ENCODE measurements around the gene GMDS. TPM values are rescaled to one million over a fixed set of nuclear protein-coding genes. Genes with fewer than 3 reads are reported as not detected.

Gene GMDS
- total and polyA plus RNA-seq, 2 experiments from 2014 or later, result 30.1 to 36.5 TPM

GRCh38 chr6:1801401-1801800, 444.0 kb downstream of the GMDS start:
- Mint-ChIP-seq H3K27ac (peak overlapping the region; percentile 75; the same call in 1 of the 2 replicates), H3K4me1 (peaks cover 31% of the 10 kb centered on the region), H3K36me3 (ENCODE audit: low read depth) (no peaks in the 10 kb centered on the region), H3K9me3 (no peaks in the 10 kb centered on the region), H3K4me3 (no peak overlapping the region), H3K27me3 (ENCODE audit: insufficient read depth, low read depth, poor library complexity) (peaks cover 8% of the 10 kb centered on the region)
- H3K9me2 ChIP-seq (ENCODE audit: insufficient read depth), result no peaks in the 10 kb centered on the region
- H3K27ac ChIP-seq (ENCODE audit: low read depth), result no peak overlapping the region
- no peaks in the 10 kb centered on the region for H4K20me1 ChIP-seq (replicated peaks; ENCODE audit: insufficient read depth)
- no peak overlapping the region for H3K4me2 ChIP-seq
- no peaks in the 10 kb centered on the region for H3K36me3 ChIP-seq (ENCODE audit: insufficient read depth)
- no peak overlapping the region for H3K4me3 ChIP-seq
- ATAC-seq (no peak; the same call in 2 of the 3 replicates), DNase-seq (ENCODE audit: low spot score) (no peak)
- TF ChIP-seq JUNB (IDR thresholded peaks at IDR 0.05; ENCODE audit: unreplicated experiment) (no peak), ZNF114 (CRISPR knock-in tag; IDR thresholded peaks at IDR 0.05) (no peak), CTCF (conservative IDR thresholded peaks at IDR 0.05; ENCODE audit: low read depth in 2 of 2) (no peak), EZH2 (IDR thresholded peaks at IDR 0.05; ENCODE audit: low read depth, unreplicated experiment) (no peak), EZH2phosphoT487 (IDR thresholded peaks at IDR 0.05; ENCODE audit: unreplicated experiment) (no peak), CREB1 (CRISPR knock-in tag; IDR thresholded peaks at IDR 0.05; ENCODE audit: low read depth) (no peak)
- TF ChIP-seq, protein P1, sequence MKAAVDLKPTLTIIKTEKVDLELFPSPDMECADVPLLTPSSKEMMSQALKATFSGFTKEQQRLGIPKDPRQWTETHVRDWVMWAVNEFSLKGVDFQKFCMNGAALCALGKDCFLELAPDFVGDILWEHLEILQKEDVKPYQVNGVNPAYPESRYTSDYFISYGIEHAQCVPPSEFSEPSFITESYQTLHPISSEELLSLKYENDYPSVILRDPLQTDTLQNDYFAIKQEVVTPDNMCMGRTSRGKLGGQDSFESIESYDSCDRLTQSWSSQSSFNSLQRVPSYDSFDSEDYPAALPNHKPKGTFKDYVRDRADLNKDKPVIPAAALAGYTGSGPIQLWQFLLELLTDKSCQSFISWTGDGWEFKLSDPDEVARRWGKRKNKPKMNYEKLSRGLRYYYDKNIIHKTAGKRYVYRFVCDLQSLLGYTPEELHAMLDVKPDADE (IDR thresholded peaks at IDR 0.05), result no peak
- no peak overlapping the region for H2AFZ ChIP-seq
- H3F3A ChIP-seq (replicated peaks; ENCODE audit: low read depth), result no peaks in the 10 kb centered on the region
- no peaks in the 10 kb centered on the region for H3K79me2 ChIP-seq (replicated peaks; ENCODE audit: insufficient read depth)
- H3K27me3 ChIP-seq (ENCODE audit: insufficient read depth), result no peaks in the 10 kb centered on the region
- H3K4me1 ChIP-seq (ENCODE audit: insufficient read depth), result 0 out of 2 replicates have a peak, but pooled peaks cover 13% of the 10 kb centered on the region

GRCh38 chr6:1800845-1801244, 444.6 kb downstream of the GMDS start:
- no peak overlapping the region for H3K4me3 ChIP-seq
- ATAC-seq, result no peak
- H3K36me3 Mint-ChIP-seq (ENCODE audit: low read depth), result no peaks in the 10 kb centered on the region
- no peak overlapping the region for H3K4me2 ChIP-seq
- no peaks in the 10 kb centered on the region for H3K36me3 ChIP-seq (ENCODE audit: insufficient read depth)
- H3K79me2 ChIP-seq (replicated peaks; ENCODE audit: insufficient read depth), result no peaks in the 10 kb centered on the region
- H3K9me3 Mint-ChIP-seq, result no peaks in the 10 kb centered on the region
- no peak overlapping the region for H3K4me3 Mint-ChIP-seq
- H3K27me3 ChIP-seq (ENCODE audit: insufficient read depth), result no peaks in the 10 kb centered on the region
- no peak overlapping the region for H3K27ac Mint-ChIP-seq
- H4K20me1 ChIP-seq (replicated peaks; ENCODE audit: insufficient read depth), result no peaks in the 10 kb centered on the region
- H3K9me2 ChIP-seq (ENCODE audit: insufficient read depth), result no peaks in the 10 kb centered on the region
- no peak overlapping the region for H3K27ac ChIP-seq (ENCODE audit: low read depth)
- 0 out of 2 replicates have a peak, but pooled peaks cover 13% of the 10 kb centered on the region for H3K4me1 ChIP-seq (ENCODE audit: insufficient read depth)
- peaks cover 8% of the 10 kb centered on the region for H3K27me3 Mint-ChIP-seq (ENCODE audit: insufficient read depth, low read depth, poor library complexity)
- H2AFZ ChIP-seq, result no peak overlapping the region
- peaks cover 34% of the 10 kb centered on the region for H3K4me1 Mint-ChIP-seq
- H3F3A ChIP-seq (replicated peaks; ENCODE audit: low read depth), result no peaks in the 10 kb centered on the region
- no peak for DNase-seq (ENCODE audit: low spot score)
- TF ChIP-seq, protein P1 (IDR thresholded peaks at IDR 0.05), result no peak
- TF ChIP-seq, protein P2, sequence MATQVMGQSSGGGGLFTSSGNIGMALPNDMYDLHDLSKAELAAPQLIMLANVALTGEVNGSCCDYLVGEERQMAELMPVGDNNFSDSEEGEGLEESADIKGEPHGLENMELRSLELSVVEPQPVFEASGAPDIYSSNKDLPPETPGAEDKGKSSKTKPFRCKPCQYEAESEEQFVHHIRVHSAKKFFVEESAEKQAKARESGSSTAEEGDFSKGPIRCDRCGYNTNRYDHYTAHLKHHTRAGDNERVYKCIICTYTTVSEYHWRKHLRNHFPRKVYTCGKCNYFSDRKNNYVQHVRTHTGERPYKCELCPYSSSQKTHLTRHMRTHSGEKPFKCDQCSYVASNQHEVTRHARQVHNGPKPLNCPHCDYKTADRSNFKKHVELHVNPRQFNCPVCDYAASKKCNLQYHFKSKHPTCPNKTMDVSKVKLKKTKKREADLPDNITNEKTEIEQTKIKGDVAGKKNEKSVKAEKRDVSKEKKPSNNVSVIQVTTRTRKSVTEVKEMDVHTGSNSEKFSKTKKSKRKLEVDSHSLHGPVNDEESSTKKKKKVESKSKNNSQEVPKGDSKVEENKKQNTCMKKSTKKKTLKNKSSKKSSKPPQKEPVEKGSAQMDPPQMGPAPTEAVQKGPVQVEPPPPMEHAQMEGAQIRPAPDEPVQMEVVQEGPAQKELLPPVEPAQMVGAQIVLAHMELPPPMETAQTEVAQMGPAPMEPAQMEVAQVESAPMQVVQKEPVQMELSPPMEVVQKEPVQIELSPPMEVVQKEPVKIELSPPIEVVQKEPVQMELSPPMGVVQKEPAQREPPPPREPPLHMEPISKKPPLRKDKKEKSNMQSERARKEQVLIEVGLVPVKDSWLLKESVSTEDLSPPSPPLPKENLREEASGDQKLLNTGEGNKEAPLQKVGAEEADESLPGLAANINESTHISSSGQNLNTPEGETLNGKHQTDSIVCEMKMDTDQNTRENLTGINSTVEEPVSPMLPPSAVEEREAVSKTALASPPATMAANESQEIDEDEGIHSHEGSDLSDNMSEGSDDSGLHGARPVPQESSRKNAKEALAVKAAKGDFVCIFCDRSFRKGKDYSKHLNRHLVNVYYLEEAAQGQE (IDR thresholded peaks at IDR 0.05; ENCODE audit: unreplicated experiment), result no peak
- TF ChIP-seq NANOG (IDR thresholded peaks at IDR 0.05; ENCODE audit: borderline replicate concordance) (no peak), ZNF331 (CRISPR knock-in tag; IDR thresholded peaks at IDR 0.05; ENCODE audit: low read depth) (no peak), JUNB (IDR thresholded peaks at IDR 0.05; ENCODE audit: unreplicated experiment) (no peak), CREB1 (CRISPR knock-in tag; IDR thresholded peaks at IDR 0.05; ENCODE audit: low read depth) (no peak)
